Peyer's patch (tissue), 4 donors: ENCODE measurements around the gene NECAB2. TPM values are rescaled to one million over a fixed set of nuclear protein-coding genes. Genes with fewer than 3 reads are reported as not detected.
A peak's percentile ranks its signal among the peaks of the same experiment; 100 is the strongest.

Experiments used
- DNase-seq, 3 donors: peaks; one replicate each; pipeline ENCODE4 v3.0.0-alpha.2; 2017 to 2019
- H3K27ac ChIP-seq, 4 donors: fragments of 200-600 bp; sonication (generic); one replicate each; pipeline ENCODE4 v1.5.1; 2016 to 2019
- H3K27me3 ChIP-seq, 2 donors: fragments of 200-600 bp; sonication (generic); one replicate each; pipeline ENCODE4 v1.5.1; 2019
- H3K36me3 ChIP-seq, 3 donors: fragments of 200-600 bp; sonication (generic); one replicate each; pipeline ENCODE4 v1.5.1; 2016 to 2019
- H3K4me1 ChIP-seq, 4 donors: fragments of 200-600 bp; sonication (generic); one replicate each; pipeline ENCODE4 v1.5.1; 2016 to 2019
- H3K4me3 ChIP-seq, 4 donors: fragments of 200-600 bp; sonication (generic); 1 replicate in 3 of 4; 2 replicates in 1 of 4; pipeline ENCODE4 v1.5.1; 2016 to 2019; ENCODE audit warnings: mild to moderate bottlenecking in 1 of 4
- H3K9me3 ChIP-seq, 4 donors: fragments of 200-600 bp; sonication (generic); one replicate each; pipeline ENCODE4 v1.5.1; 2016 to 2019; ENCODE audit warnings: mild to moderate bottlenecking in 1 of 4
- POLR2A ChIP-seq, 2 donors: fragments of 450-650 bp; IDR thresholded peaks; one replicate each; pipeline ENCODE4 v1.5.1; 2017; ENCODE audit warnings: antibody characterized with exemption in 2 of 2, mild to moderate bottlenecking in 2 of 2, moderate library complexity in 2 of 2
- small RNA-seq, 2 donors: library from RNA; depleted of rRNA; stranded (forward); fragments of <200 nt; gene quantifications; one replicate each; pipeline ENCODE3, GENCODE V24; 2016
- total RNA-seq, 4 donors: library from RNA; depleted of rRNA; stranded (reverse); fragments of >200 nt; gene quantifications; one replicate each; pipeline ENCODE4 v1.1.0, GENCODE V29; 2016
- TF ChIP-seq, protein P1 (sequence below), 6 experiments: fragments of 450-650 bp in 4 of 6; fragments of 200-600 bp in 2 of 6; sonication (generic) in 1 of 6; IDR thresholded peaks; one replicate each; pipeline ENCODE4 v1.5.1; 2017 to 2019; ENCODE audit warnings: antibody characterized with exemption in 6 of 6, mild to moderate bottlenecking in 3 of 6, moderate library complexity in 1 of 6

Gene NECAB2
- total RNA-seq, 4 donors from 2014 or later, result 1.2 TPM; not detected in 3

DNA sequence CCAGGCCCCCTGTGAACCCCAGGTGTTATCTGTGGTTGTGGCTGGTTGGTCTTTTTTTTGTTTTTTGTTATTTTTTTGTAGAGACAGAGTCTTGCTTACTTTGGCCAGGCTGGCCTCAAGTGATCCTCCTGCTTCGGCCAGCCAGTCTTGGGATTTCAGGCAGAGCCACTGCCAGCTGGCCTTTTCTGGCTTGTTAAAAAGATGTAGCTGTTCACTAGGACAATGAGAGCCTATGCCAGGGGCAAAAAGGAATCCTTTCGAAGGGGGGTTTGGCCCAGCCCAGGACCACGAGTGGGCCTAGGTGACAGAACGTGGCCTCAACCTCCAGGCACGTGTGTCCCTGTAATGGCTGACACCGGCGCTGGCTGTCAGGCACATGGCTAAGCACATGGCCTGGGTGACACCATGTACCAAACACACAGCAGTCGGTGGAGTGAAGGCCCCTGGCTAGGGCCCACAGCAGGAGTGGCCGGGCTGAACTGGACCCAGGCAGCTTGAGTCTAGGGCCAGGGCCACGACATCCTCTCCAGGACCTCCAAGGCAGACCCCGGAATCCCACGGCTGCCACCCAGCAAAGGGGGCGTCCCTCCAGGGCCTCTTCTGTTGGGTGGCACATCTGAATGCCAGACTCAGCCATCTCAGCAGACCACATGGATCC, 81.5 kb downstream of the NECAB2 start:
- no peaks in the 10 kb centered on the region for H3K27me3 ChIP-seq
- no peaks in the 10 kb centered on the region for H3K4me1 ChIP-seq
- H3K4me3 ChIP-seq, result no peak overlapping the region
- peak in 1 of 3 donors; percentile 32 for DNase-seq
- H3K9me3 ChIP-seq, result no peaks in the 10 kb centered on the region
- H3K27ac ChIP-seq, result no peak overlapping the region
- TF ChIP-seq POLR2A (IDR thresholded peaks at IDR 0.05), result no peak
- TF ChIP-seq, protein P1, sequence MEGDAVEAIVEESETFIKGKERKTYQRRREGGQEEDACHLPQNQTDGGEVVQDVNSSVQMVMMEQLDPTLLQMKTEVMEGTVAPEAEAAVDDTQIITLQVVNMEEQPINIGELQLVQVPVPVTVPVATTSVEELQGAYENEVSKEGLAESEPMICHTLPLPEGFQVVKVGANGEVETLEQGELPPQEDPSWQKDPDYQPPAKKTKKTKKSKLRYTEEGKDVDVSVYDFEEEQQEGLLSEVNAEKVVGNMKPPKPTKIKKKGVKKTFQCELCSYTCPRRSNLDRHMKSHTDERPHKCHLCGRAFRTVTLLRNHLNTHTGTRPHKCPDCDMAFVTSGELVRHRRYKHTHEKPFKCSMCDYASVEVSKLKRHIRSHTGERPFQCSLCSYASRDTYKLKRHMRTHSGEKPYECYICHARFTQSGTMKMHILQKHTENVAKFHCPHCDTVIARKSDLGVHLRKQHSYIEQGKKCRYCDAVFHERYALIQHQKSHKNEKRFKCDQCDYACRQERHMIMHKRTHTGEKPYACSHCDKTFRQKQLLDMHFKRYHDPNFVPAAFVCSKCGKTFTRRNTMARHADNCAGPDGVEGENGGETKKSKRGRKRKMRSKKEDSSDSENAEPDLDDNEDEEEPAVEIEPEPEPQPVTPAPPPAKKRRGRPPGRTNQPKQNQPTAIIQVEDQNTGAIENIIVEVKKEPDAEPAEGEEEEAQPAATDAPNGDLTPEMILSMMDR (IDR thresholded peaks at IDR 0.05), result no peak
- H3K36me3 ChIP-seq, result peaks cover 0 to 11% (median 0%) of the 10 kb centered on the region in 3 donors

DNA sequence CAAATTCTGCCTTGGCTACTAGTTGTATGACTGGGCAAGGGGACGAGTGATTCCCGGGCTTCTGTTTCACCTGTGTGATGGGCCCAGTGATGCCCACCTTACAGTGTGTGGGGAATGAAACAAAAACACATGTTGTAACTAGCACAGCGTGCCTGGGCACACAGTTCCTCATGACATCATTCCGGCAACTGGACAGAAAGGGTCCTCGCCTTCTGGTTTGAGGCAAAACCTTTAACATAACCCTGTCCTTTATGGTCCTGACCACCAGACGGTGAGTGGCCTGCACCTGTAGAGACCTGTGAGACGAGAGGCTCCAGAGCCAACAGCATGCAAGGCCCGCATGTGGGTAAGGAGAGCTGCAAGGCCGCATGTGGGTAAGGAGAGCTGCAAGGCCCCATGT, 82.3 kb downstream of the NECAB2 start:
- Histone ChIP-seq H3K27ac (no peak overlapping the region), H3K4me3 (no peak overlapping the region), H3K36me3 (peaks cover 0 to 18% (median 0%) of the 10 kb centered on the region in 3 donors), H3K4me1 (no peaks in the 10 kb centered on the region), H3K27me3 (no peaks in the 10 kb centered on the region), H3K9me3 (no peaks in the 10 kb centered on the region)
- DNase-seq, result no peak
- no peak for TF ChIP-seq POLR2A (IDR thresholded peaks at IDR 0.05)
- TF ChIP-seq, protein P1 (IDR thresholded peaks at IDR 0.05), result no peak

DNA sequence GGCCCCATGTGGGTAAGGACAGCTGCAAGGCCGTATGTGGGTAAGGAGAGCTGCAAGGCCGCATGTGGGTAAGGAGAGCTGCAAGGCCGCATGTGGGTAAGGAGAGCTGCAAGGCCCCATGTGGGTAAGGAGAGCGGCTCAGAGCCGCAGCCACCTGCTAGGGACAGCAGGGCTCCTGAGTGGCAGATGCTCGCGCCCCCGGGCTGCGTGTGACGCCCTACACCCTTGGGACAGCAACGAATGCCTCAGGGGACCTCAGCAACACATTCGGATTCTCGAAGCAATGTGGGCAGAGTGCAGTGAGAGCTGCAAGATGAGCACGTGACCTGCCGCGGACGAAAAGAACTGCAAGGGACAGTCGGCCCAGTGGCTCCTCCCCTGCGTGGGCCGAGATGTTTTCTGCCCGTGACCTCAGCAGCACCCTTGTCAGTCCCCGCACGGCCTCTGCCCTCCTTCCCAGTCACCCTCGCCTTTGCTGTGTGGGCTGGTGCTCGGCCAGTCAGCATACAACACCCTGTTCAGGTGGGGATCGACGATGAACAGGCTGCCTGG, 84.1 kb downstream of the NECAB2 start:
- Histone ChIP-seq H3K4me1 (no peaks in the 10 kb centered on the region), H3K27me3 (no peaks in the 10 kb centered on the region), H3K27ac (no peak overlapping the region), H3K9me3 (no peaks in the 10 kb centered on the region), H3K36me3 (peaks cover 0 to 37% (median 0%) of the 10 kb centered on the region in 3 donors), H3K4me3 (no peak overlapping the region)
- TF ChIP-seq, protein P1 (IDR thresholded peaks at IDR 0.05), result no peak
- no peak for TF ChIP-seq POLR2A (IDR thresholded peaks at IDR 0.05)
- peak in 2 of 3 donors; percentile 40 to 44 for DNase-seq

Small RNA genes within 50 kb of the gene (small RNA-seq; reads per million reads assigned to genes)
- 0 reads per million in 2 donors for gene RNA5SP432

Other genes with a start within 250 kb of the NECAB2 start
- 10 to 100 TPM; 12.4 to 19.0 (median 18.1) TPM for gene HSBP1, start 160.3 kb upstream of the NECAB2 start, total RNA-seq
- gene MLYCD, start 69.1 kb upstream of the NECAB2 start, total RNA-seq, result 10 to 100 TPM; 13.5 to 31.4 (median 31.0) TPM
- gene OSGIN1, start 15.0 kb upstream of the NECAB2 start, total RNA-seq, result 10 to 100 TPM; 17.3 to 99.7 (median 75.2) TPM
- not detected for gene SLC38A8, start 74.6 kb downstream of the NECAB2 start, total RNA-seq
- 100 to 1,000 TPM in 1 of 4 donors, 10 to 100 TPM in 3; 79.0 to 104 (median 91.7) TPM for gene MBTPS1, start 148.7 kb downstream of the NECAB2 start, total RNA-seq
- 10 to 100 TPM in 3 of 4 donors, 1 to 10 TPM in 1; 8.4 to 25.0 (median 10.8) TPM for gene HSDL1, start 176.9 kb downstream of the NECAB2 start, total RNA-seq
- gene DNAAF1, start 177.1 kb downstream of the NECAB2 start, total RNA-seq, result not detected
- gene TAF1C, start 218.8 kb downstream of the NECAB2 start, total RNA-seq, result 100 to 1,000 TPM in 2 of 4 donors, 10 to 100 TPM in 2; 61.3 to 169 (median 97.0) TPM
- 1 to 10 TPM in 1 of 4 donors, not detected in 3; 1.8 TPM for gene ADAD2, start 222.9 kb downstream of the NECAB2 start, total RNA-seq